ENCODE data around the gene SNPH. TPM values are rescaled to one million over a fixed set of nuclear protein-coding genes. Genes with fewer than 3 reads are reported as not detected.

SNPH gene
- total and polyA plus RNA-seq, 2 of the 8 experiments (the other 6 are each of a cell fraction or from before 2014, with no cell fraction given), result 0.98 to 4.9 TPM

- no peaks in the 10 kb centered on the region for H3K9me3 ChIP-seq (ENCODE audit: insufficient read depth in 2 of 2, low read depth in 1 of 2, low read length in 1 of 2)
- H4K8ac ChIP-seq (ENCODE audit: extremely low read depth, insufficient read depth, low read length), result no peak overlapping the region
- peak in 1 of 2 experiments; percentile 11 for DNase-seq (ENCODE audit: low read depth in 1 of 2, low spot score in 2 of 2)
- H3K27ac ChIP-seq (ENCODE audit: low read depth, low read length), result no peak overlapping the region
- peaks cover 12 to 37% of the 10 kb centered on the region in 2 experiments for H3K79me2 ChIP-seq (ENCODE audit: control insufficient read depth in 1 of 2, insufficient read depth in 2 of 2, low read length in 2 of 2)
- H3K23ac ChIP-seq (ENCODE audit: insufficient read length), result no peak overlapping the region
- CTCF ChIA-PET (ENCODE audit: partially characterized antibody), result interaction anchor here (1.0 to 2.3 kb wide), 3 partner anchors 11 to 92 kb away, joined by 3 to 13 read pairs (median 3); no protein-coding TSS in a partner anchor
- no peak for TF ChIP-seq GABPA (IDR thresholded peaks at IDR 0.05; ENCODE audit: borderline replicate concordance, insufficient read depth, low read length)
- H2BK20ac ChIP-seq (ENCODE audit: low read length), result no peak overlapping the region
- H2AK5ac ChIP-seq (ENCODE audit: low read depth, low read length), result no peak overlapping the region
- H3K18ac ChIP-seq (ENCODE audit: extremely low read depth, low read length), result no peak overlapping the region
- H3K79me1 ChIP-seq (ENCODE audit: low read depth, low read length), result peaks cover 27% of the 10 kb centered on the region
- H3K23me2 ChIP-seq (ENCODE audit: low read depth, low read length), result no peaks in the 10 kb centered on the region
- no peak overlapping the region for H3K14ac ChIP-seq (ENCODE audit: insufficient read length)
- H3K4me2 ChIP-seq (ENCODE audit: insufficient read depth in 1 of 2, low read depth in 2 of 2, low read length in 2 of 2), result no peak overlapping the region
- peaks cover 0 to 3% (median 1%) of the 10 kb centered on the region in 4 experiments; a peak in 1 of 8 replicates for H3K36me3 ChIP-seq (ENCODE audit: control insufficient read depth in 2 of 4, insufficient read depth in 4 of 4, low read length in 3 of 4)
- H3K4me3 ChIP-seq (ENCODE audit: extremely low read depth in 1 of 4, insufficient read depth in 2 of 4, low read depth in 3 of 4, low read length in 4 of 4), result no peak overlapping the region
- H3K56ac ChIP-seq (replicated peaks; ENCODE audit: insufficient read length, low read depth, low read length), result no peak overlapping the region
- no peak overlapping the region for H2BK5ac ChIP-seq (ENCODE audit: low read depth, low read length)
- H4K20me1 ChIP-seq (replicated peaks in 1 of 2; ENCODE audit: control insufficient read depth in 1 of 2, insufficient read depth in 2 of 2, low read length in 2 of 2), result peaks cover 4 to 39% of the 10 kb centered on the region in 2 experiments
- WGBS, 2 experiments (ENCODE audit: extremely low coverage in 1 of 2, insufficient coverage in 1 of 2, insufficient read length in 1 of 2, insufficient replicate concordance in 2 of 2, low coverage in 1 of 2, low lambda C conversion rate in 2 of 2, missing lambda C conversion rate in 1 of 2), result 98% methylated on average over 6 of the region's 6 CpGs; no CpG with 5 or more reads in 1 of the 2 experiments
- peaks cover 0 to 5% (median 0%) of the 10 kb centered on the region in 4 experiments; a peak in 2 of 7 replicates for H3K4me1 ChIP-seq (replicated peaks in 1 of 4; ENCODE audit: control insufficient read depth in 3 of 4, insufficient read depth in 4 of 4, low read length in 3 of 4)
- no peak overlapping the region for H2BK12ac ChIP-seq (ENCODE audit: low read depth, low read length)
- no peak overlapping the region for H2BK120ac ChIP-seq (replicated peaks; ENCODE audit: low read depth, low read length)
- H4K5ac ChIP-seq (ENCODE audit: insufficient read length, low read depth, low read length), result no peak overlapping the region
- no peaks in the 10 kb centered on the region for H3K27me3 ChIP-seq (replicated peaks in 1 of 4; ENCODE audit: control insufficient read depth in 3 of 4, extremely low read depth in 1 of 4, insufficient read depth in 3 of 4, low read length in 3 of 4)
- H2AFZ ChIP-seq (ENCODE audit: low read length), result no peak overlapping the region
- no peak overlapping the region for H3K9ac ChIP-seq (replicated peaks in 1 of 4; ENCODE audit: extremely low read depth in 1 of 4, low read depth in 3 of 4, low read length in 3 of 4)
- POLR2A ChIA-PET (ENCODE audit: partially characterized antibody), result interaction anchor here (0.9 to 2.1 kb wide), 4 partner anchors 10 to 156 kb away, joined by 3 to 7 read pairs (median 4); partner anchors contain the start of gene NSFL1C
- no peak overlapping the region for H4K91ac ChIP-seq (replicated peaks; ENCODE audit: insufficient read length, low read length)
- H3K4ac ChIP-seq (replicated peaks; ENCODE audit: insufficient read length, low read depth, low read length), result no peak overlapping the region
- no peak overlapping the region for H2BK15ac ChIP-seq (ENCODE audit: low read length)
- no peak for FAIRE-seq
These were observed 65.8 kb downstream of the SNPH start for GRCh38 chr20:1331801-1332453.

Data from H1 (cell line).